Measurements from ENCODE around the gene CEP78. TPM values are rescaled to one million over a fixed set of nuclear protein-coding genes. Genes with fewer than 3 reads are reported as not detected.

Gene CEP78
- total RNA-seq, 1 donor = 24.1 TPM

DNA sequence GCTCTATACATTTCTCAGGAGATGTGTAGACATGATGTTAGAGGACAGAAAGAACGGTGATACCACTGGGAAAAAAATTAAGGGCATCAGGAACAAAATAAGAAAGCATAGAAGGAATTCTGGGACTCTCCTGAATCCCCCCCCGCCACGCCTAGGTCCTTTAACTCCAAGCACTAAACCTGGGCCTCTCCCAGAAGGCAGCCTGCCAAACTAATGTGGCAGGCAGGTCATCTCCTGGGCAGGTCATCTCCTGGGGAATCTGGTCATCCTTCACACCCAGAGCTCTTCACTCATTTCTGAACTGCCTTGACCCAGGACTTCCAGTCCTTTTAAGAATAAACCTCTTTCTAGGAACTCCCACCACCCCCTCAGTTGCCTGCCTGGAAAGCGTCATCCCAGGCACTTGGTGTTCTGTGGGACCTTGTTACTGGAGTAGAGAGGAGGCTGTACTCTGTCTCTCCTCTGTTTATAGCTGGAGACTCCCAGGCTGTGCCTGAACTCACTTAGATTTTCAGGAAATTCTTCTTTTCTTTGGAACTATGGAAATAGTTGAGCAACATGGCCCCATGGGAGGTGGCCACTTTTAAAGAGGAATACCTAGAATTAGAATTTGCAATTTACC is 85.1 kb downstream of the CEP78 start:
- H3K4me3 ChIP-seq (ENCODE audit: low read depth, low read length) = no peak overlapping the region
- no peak for DNase-seq (ENCODE audit: low read depth)
- TF ChIP-seq, protein P1, sequence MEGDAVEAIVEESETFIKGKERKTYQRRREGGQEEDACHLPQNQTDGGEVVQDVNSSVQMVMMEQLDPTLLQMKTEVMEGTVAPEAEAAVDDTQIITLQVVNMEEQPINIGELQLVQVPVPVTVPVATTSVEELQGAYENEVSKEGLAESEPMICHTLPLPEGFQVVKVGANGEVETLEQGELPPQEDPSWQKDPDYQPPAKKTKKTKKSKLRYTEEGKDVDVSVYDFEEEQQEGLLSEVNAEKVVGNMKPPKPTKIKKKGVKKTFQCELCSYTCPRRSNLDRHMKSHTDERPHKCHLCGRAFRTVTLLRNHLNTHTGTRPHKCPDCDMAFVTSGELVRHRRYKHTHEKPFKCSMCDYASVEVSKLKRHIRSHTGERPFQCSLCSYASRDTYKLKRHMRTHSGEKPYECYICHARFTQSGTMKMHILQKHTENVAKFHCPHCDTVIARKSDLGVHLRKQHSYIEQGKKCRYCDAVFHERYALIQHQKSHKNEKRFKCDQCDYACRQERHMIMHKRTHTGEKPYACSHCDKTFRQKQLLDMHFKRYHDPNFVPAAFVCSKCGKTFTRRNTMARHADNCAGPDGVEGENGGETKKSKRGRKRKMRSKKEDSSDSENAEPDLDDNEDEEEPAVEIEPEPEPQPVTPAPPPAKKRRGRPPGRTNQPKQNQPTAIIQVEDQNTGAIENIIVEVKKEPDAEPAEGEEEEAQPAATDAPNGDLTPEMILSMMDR (IDR thresholded peaks at IDR 0.05; ENCODE audit: insufficient read depth, low read length) = no peak

DNA sequence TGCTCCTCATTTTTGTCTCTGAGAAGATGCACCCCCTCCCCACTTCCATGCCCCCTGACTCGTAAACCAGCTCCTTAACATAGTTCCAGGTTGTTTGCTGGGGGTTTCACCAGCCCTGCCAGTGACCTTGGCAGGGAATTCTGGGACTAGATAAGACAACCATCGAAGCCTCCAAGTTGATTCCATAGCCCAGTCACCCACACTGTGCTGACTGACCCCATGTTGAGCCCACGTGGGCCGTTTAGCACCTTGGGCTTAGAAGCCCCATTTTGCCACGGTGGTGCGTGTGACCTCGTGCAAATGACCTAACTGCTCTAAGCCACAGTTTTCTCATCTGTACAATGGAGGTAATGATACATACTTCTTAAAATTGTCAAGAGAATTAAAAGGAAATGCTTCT is 85.6 kb downstream of the CEP78 start:
- TF ChIP-seq, protein P1 (IDR thresholded peaks at IDR 0.05; ENCODE audit: insufficient read depth, low read length) = no peak

DNA sequence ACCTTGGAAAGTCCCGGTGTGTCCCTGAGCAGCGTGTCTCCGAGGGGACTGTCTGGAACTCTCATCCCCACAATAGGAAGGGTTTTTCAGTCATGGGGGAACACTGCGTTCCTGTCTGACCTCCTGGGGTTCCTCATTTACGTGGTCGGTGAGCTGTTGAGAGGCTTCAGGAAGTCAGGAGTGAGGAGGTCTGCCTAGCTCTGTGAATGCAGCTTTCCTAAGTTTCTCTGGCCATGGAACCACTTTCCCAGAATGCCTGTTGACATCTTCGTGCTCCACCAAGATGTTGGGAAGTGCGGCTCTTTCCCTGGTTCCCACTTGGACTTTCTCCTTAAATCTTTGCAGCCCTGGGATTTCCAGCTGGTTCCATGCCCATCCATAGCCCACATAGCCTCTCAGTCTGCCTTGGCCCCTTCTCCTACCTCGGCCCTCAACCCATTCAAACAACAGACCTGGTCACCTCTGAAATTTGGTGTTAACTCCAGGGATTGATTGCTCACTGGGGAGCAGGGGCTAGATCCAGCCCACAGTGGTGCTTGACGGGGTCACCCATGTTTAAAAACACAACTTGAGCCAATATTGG is 88.3 kb downstream of the CEP78 start:
- DNase-seq (ENCODE audit: low read depth) = no peak
- H3K4me3 ChIP-seq (ENCODE audit: low read depth, low read length) = no peak overlapping the region
- TF ChIP-seq, protein P1 (IDR thresholded peaks at IDR 0.05; ENCODE audit: insufficient read depth, low read length) = no peak

More for the DNA sequence above, 85.6 kb downstream of the CEP78 start:
- H3K4me3 ChIP-seq (ENCODE audit: low read depth, low read length) = no peak overlapping the region
- DNase-seq (ENCODE audit: low read depth) = no peak

DNA sequence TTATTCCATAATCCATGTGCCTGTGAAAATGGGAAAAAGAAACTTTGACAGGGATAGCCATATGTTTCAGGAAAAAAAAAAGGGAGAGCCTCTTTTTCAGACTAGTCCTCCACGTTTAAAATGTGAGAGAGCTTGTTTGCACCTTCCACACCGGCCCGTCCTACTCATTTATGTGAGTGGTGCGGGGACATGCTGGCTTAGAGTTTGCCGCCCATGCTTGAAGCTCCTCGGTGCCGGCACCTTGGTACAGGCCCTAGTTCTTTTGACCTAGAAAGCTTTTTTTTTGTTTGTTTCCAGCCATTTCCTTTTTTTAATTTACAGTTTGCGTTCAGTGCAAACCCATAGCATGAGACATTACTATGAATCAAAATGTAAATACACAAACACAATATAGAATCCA is 88.8 kb downstream of the CEP78 start:
- H3K4me3 ChIP-seq (ENCODE audit: low read depth, low read length) = no peak overlapping the region
- TF ChIP-seq, protein P1 (IDR thresholded peaks at IDR 0.05; ENCODE audit: insufficient read depth, low read length) = no peak
- DNase-seq (ENCODE audit: low read depth) = no peak

DNA sequence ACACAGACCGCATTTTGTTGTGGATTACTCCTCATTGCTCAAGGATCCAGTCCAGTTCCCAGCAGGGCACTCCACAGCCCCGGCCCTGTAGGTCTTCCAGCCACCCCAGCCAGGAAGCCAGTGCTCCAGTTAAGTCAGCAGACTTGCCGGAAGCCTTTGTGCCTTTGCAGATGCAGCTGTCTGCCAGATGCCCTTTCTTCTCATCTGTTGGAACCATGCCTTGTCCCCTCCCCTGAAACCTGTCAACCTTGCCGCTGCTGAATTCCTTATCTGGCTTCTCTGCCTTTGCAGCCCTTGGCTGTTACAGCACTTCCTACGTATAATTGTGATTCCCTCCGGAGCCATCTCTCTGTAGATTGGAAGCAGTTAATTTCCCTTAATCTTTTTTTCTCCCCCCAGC is 89.5 kb downstream of the CEP78 start:
- H3K4me3 ChIP-seq (ENCODE audit: low read depth, low read length) = no peak overlapping the region
- TF ChIP-seq, protein P1 (IDR thresholded peaks at IDR 0.05; ENCODE audit: insufficient read depth, low read length) = no peak
- DNase-seq (ENCODE audit: low read depth) = peak; percentile 27

DNA sequence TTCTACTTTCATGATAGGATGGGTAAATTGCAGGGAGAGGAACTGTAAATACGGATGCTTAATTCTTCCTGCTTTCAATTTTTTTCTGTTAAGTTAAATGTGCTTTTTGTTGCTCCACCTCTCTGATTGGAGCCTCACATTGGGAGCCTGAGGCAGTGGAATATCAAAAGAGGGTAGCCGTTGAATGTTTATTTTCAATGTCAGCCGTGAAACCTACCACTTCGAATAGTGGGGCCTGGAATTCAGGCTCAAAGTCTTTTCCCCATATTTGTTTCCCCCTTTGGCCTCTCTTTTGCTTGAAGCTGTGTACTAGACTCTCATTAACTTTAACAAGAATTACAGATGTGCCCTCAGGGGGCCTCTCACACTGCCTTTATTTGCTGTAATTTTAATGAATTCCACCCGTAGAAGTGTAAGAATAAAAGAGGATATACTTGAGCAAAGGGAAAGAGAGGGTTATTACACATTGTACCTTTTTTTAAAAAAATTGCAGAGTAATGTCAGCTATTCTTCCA is 90.0 kb downstream of the CEP78 start:
- TF ChIP-seq, protein P1 (IDR thresholded peaks at IDR 0.05; ENCODE audit: insufficient read depth, low read length) = no peak
- H3K4me3 ChIP-seq (ENCODE audit: low read depth, low read length) = no peak overlapping the region
- no peak for DNase-seq (ENCODE audit: low read depth)
